ENCODE results near the gene SLC34A3. TPM values are rescaled to one million over a fixed set of nuclear protein-coding genes. Genes with fewer than 3 reads are reported as not detected.

SLC34A3 gene
- total RNA-seq, 1 donor from 2014 or later = not detected

DNA sequence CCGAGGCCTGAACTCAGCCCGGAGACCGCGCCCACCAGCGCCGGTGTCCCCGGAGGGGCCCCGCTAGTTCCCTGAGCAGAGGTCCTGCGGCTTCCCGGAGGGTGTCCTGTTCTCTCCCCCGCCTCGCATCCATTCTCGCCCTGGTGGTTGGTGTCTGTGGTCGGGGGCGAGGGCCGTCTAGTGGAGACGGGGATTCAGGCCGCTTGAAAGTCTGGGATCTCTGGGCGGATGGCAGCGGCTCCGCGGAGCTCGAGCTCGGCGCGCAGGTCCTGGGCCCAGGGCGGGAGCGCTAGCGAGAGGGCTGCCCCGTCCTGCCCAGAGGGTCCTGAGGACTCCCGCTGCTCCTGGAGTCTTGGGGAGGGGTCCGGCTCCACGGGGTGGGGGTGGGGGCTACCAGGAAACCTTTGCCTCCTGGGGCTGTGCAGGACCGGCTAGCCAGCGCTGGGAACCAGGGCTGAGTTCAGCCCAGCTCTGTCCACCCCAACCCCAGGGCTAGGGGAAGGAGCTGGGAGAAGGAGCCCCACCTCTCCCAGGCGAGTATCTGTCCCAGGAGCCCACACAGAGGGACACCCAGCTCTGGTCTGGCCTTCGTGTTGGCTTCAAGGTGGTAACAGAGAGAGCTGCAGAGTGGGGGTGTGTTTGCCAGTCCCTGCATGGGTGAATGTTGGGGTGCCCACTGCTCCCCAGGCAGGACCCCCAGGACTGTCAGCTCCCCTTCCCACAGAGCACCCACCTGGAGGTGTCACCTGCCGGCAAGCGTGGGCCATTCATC is 50.8 kb downstream of the SLC34A3 start:
- no peak for DNase-seq (ENCODE audit: low read depth)
- TF ChIP-seq, protein P1, sequence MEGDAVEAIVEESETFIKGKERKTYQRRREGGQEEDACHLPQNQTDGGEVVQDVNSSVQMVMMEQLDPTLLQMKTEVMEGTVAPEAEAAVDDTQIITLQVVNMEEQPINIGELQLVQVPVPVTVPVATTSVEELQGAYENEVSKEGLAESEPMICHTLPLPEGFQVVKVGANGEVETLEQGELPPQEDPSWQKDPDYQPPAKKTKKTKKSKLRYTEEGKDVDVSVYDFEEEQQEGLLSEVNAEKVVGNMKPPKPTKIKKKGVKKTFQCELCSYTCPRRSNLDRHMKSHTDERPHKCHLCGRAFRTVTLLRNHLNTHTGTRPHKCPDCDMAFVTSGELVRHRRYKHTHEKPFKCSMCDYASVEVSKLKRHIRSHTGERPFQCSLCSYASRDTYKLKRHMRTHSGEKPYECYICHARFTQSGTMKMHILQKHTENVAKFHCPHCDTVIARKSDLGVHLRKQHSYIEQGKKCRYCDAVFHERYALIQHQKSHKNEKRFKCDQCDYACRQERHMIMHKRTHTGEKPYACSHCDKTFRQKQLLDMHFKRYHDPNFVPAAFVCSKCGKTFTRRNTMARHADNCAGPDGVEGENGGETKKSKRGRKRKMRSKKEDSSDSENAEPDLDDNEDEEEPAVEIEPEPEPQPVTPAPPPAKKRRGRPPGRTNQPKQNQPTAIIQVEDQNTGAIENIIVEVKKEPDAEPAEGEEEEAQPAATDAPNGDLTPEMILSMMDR (conservative IDR thresholded peaks at IDR 0.05; ENCODE audit: low read depth, low read length) = no peak
- no peak overlapping the region for H3K4me3 ChIP-seq (ENCODE audit: low read depth, low read length)

Other genes starting within 250 kb of the SLC34A3 start
- not detected in 2 replicates for gene LCNL1, start 247.9 kb upstream of the SLC34A3 start, total RNA-seq
- gene PAXX, start 238.5 kb upstream of the SLC34A3 start, total RNA-seq = 70.1 and 81.7 TPM in 2 replicates
- gene CLIC3, start 234.3 kb upstream of the SLC34A3 start, total RNA-seq = 2.2 and 2.4 TPM in 2 replicates
- 3.0 and 7.6 TPM in 2 replicates for gene ABCA2, start 202.7 kb upstream of the SLC34A3 start, total RNA-seq
- gene FUT7, start 198.8 kb upstream of the SLC34A3 start, total RNA-seq = not detected in 2 replicates
- 19.7 and 47.7 TPM in 2 replicates for gene NPDC1, start 184.7 kb upstream of the SLC34A3 start, total RNA-seq
- gene ENTPD2, start 176.8 kb upstream of the SLC34A3 start, total RNA-seq = 0.87 TPM in 1 of 2 replicates, not detected in the other
- gene SAPCD2, start 160.3 kb upstream of the SLC34A3 start, total RNA-seq = 25.6 and 51.3 TPM in 2 replicates
- 2.1 and 2.2 TPM in 2 replicates for gene UAP1L1, start 153.4 kb upstream of the SLC34A3 start, total RNA-seq
- gene MAN1B1, start 143.9 kb upstream of the SLC34A3 start, total RNA-seq = 46.0 and 74.3 TPM in 2 replicates
- gene DPP7, start 116.2 kb upstream of the SLC34A3 start, total RNA-seq = 66.9 and 125 TPM in 2 replicates
- not detected in 2 replicates for gene GRIN1, start 91.7 kb upstream of the SLC34A3 start, total RNA-seq
- not detected in 2 replicates for gene LRRC26, start 60.9 kb upstream of the SLC34A3 start, total RNA-seq
- not detected in 2 replicates for gene TMEM210, start 58.8 kb upstream of the SLC34A3 start, total RNA-seq
- gene ANAPC2, start 42.3 kb upstream of the SLC34A3 start, total RNA-seq = 16.7 TPM in 2 replicates
- gene SSNA1, start 42.2 kb upstream of the SLC34A3 start, total RNA-seq = 139 and 185 TPM in 2 replicates
- 10.5 and 13.5 TPM in 2 replicates for gene TPRN, start 30.2 kb upstream of the SLC34A3 start, total RNA-seq
- gene TMEM203, start 25.3 kb upstream of the SLC34A3 start, total RNA-seq = 39.4 and 44.9 TPM in 2 replicates
- gene NDOR1, start 25.2 kb upstream of the SLC34A3 start, total RNA-seq = 22.0 and 26.9 TPM in 2 replicates
- gene RNF208, start 8.7 kb upstream of the SLC34A3 start, total RNA-seq = 0.22 and 1.5 TPM in 2 replicates
- 0.17 and 0.94 TPM in 2 replicates for gene CYSRT1, start 5.7 kb upstream of the SLC34A3 start, total RNA-seq
- gene RNF224, start 3.4 kb upstream of the SLC34A3 start, total RNA-seq = not detected in 2 replicates
- 725 and 1,240 TPM in 2 replicates for gene TUBB4B, start 10.4 kb downstream of the SLC34A3 start, total RNA-seq
- not detected in 2 replicates for gene STPG3, start 20.4 kb downstream of the SLC34A3 start, total RNA-seq
- gene NELFB, start 24.4 kb downstream of the SLC34A3 start, total RNA-seq = 47.7 and 71.0 TPM in 2 replicates
- gene TOR4A, start 46.8 kb downstream of the SLC34A3 start, total RNA-seq = 48.5 and 56.1 TPM in 2 replicates
- 2.2 and 4.9 TPM in 2 replicates for gene NRARP, start 71.4 kb downstream of the SLC34A3 start, total RNA-seq
- gene EXD3, start 192.3 kb downstream of the SLC34A3 start, total RNA-seq = 4.1 and 29.2 TPM in 2 replicates
- 0.14 and 2.1 TPM in 2 replicates for gene NOXA1, start 192.5 kb downstream of the SLC34A3 start, total RNA-seq
- gene ENTPD8, start 210.5 kb downstream of the SLC34A3 start, total RNA-seq = not detected in 2 replicates
- gene NSMF, start 228.4 kb downstream of the SLC34A3 start, total RNA-seq = 33.2 and 62.7 TPM in 2 replicates